ENCODE results near the gene DIMT1. TPM values are rescaled to one million over a fixed set of nuclear protein-coding genes. Genes with fewer than 3 reads are reported as not detected.

The DIMT1 gene
- total RNA-seq, 1 experiment from 2014 or later = 56.5 TPM

DNA sequence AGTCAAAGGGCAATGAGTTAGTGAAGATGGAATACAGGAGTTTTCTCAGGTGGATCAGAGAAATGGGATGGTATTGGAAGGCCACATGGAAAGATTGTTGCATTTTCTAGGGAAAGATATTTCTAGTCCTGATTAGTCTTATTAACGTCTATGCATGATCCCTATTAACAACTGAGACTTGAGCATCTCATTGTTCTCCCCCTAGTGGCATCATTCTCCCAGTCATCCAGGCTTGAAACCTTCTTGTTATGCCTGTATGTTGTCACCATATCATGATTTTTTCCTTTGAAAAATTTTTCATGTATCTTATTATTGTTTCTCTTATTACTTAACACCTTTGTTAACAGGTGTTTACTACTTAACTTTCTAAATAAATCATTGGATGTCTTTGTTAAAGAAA is 63.3 kb downstream of the DIMT1 start:
- H4K20me1 ChIP-seq (ENCODE audit: insufficient read depth, low read depth, low read length) = peaks cover 37% of the 10 kb centered on the region
- DNase-seq = peak; percentile 72
- no peak overlapping the region for H3K4me3 ChIP-seq (ENCODE audit: low read length)
- H2AFZ ChIP-seq (ENCODE audit: low read length) = no peak overlapping the region
- no peaks in the 10 kb centered on the region for H3K9me3 ChIP-seq (ENCODE audit: low read length)
- H3K27me3 ChIP-seq (ENCODE audit: low read length) = no peaks in the 10 kb centered on the region
- peaks cover 26% of the 10 kb centered on the region for H3K4me1 ChIP-seq (ENCODE audit: low read length)
- no peaks in the 10 kb centered on the region for H3K9me2 ChIP-seq (replicated peaks; ENCODE audit: insufficient read depth, low read length)
- no peak overlapping the region for H3K9ac ChIP-seq (ENCODE audit: low read length)
- H3K4me2 ChIP-seq (ENCODE audit: low read depth, low read length, poor library complexity, severe bottlenecking) = no peak overlapping the region
- H3K27ac ChIP-seq (ENCODE audit: low read length) = no peak overlapping the region
- H3K36me3 ChIP-seq (ENCODE audit: insufficient read depth, low read length) = no peaks in the 10 kb centered on the region
- peaks cover 100% of the 10 kb centered on the region for H3K79me2 ChIP-seq (ENCODE audit: low read length)

Small RNA genes within 50 kb of the gene (small RNA-seq; reads per million reads assigned to genes)
- gene RNU6-661P = not detected

Other genes starting within 250 kb of the DIMT1 start
- gene KIF2A, start 97.7 kb downstream of the DIMT1 start, total RNA-seq (2014; rRNA removed; shearing (Covaris generic); ENCODE audit: low replicate concordance) = 58.5 and 81.8 TPM in 2 replicates
- gene IPO11, start 8.9 kb upstream of the DIMT1 start, total RNA-seq (2014; rRNA removed; shearing (Covaris generic); ENCODE audit: low replicate concordance) = 16.2 and 31.5 TPM in 2 replicates
- gene LRRC70, start 174.9 kb upstream of the DIMT1 start, total RNA-seq (2014; rRNA removed; shearing (Covaris generic); ENCODE audit: low replicate concordance) = 2.7 and 6.5 TPM in 2 replicates

Measured in Karpas-422 (cell line).